Stimulated activated CD4-positive, alpha-beta T cell treated with anti-CD3 and anti-CD28 coated beads, Interleukin-2, amount 100 ng/mL, for 48 hours (primary cell): Measurements from ENCODE around the gene CNTNAP2.

ENCODE experiments used
- DNase-seq, 2 donors: peaks; one replicate each; pipeline ENCODE4 v3.0.0-alpha.2; 2020

Gene CNTNAP2

GRCh38 chr7:148253629-148254028, 2137.0 kb downstream of the CNTNAP2 start:
- DNase-seq = no peak

- no peak for DNase-seq
Measured at GRCh38 chr7:148255333-148255732, 2138.7 kb downstream of the CNTNAP2 start.

GRCh38 chr7:148256433-148256832, 2139.8 kb downstream of the CNTNAP2 start:
- DNase-seq = no peak

- DNase-seq = no peak
Measured at GRCh38 chr7:148260599-148260998, 2144.0 kb downstream of the CNTNAP2 start.

GRCh38 chr7:148261523-148261922, 2144.9 kb downstream of the CNTNAP2 start:
- no peak for DNase-seq

GRCh38 chr7:148261996-148262688, 2145.5 kb downstream of the CNTNAP2 start:
- no peak for DNase-seq

- peak; percentile 68 to 70 for DNase-seq
Measured at GRCh38 chr7:148262721-148263229, 2146.2 kb downstream of the CNTNAP2 start.

GRCh38 chr7:148264933-148265557, 2148.4 kb downstream of the CNTNAP2 start:
- DNase-seq = no peak

GRCh38 chr7:148265896-148266295, 2149.3 kb downstream of the CNTNAP2 start:
- no peak for DNase-seq

GRCh38 chr7:148266795-148267194, 2150.2 kb downstream of the CNTNAP2 start:
- no peak for DNase-seq

- no peak for DNase-seq
Measured at GRCh38 chr7:148270576-148270975, 2154.0 kb downstream of the CNTNAP2 start.

GRCh38 chr7:148274118-148274517, 2157.5 kb downstream of the CNTNAP2 start:
- no peak for DNase-seq

GRCh38 chr7:148275359-148275890, 2158.8 kb downstream of the CNTNAP2 start:
- no peak for DNase-seq

- DNase-seq = no peak
Measured at GRCh38 chr7:148276314-148277041, 2159.9 kb downstream of the CNTNAP2 start.

- no peak for DNase-seq
Measured at GRCh38 chr7:148277042-148277660, 2160.6 kb downstream of the CNTNAP2 start.

- no peak for DNase-seq
Measured at GRCh38 chr7:148286150-148286549, 2169.5 kb downstream of the CNTNAP2 start.

- no peak for DNase-seq
Measured at GRCh38 chr7:148287538-148287937, 2170.9 kb downstream of the CNTNAP2 start.

GRCh38 chr7:148288592-148289151, 2172.1 kb downstream of the CNTNAP2 start:
- DNase-seq = no peak

- DNase-seq = no peak
Measured at GRCh38 chr7:148289630-148290029, 2173.0 kb downstream of the CNTNAP2 start.

GRCh38 chr7:148290538-148290937, 2173.9 kb downstream of the CNTNAP2 start:
- no peak for DNase-seq

- no peak for DNase-seq
Measured at GRCh38 chr7:148291799-148292198, 2175.2 kb downstream of the CNTNAP2 start.

GRCh38 chr7:148296994-148297644, 2180.5 kb downstream of the CNTNAP2 start:
- no peak for DNase-seq
